Lower lobe of right lung (tissue), 2 donors: Measurements from ENCODE around the gene TWF1. TPM values are rescaled to one million over a fixed set of nuclear protein-coding genes. Genes with fewer than 3 reads are reported as not detected.
A peak's percentile ranks its signal among the peaks of the same experiment; 100 is the strongest.

Source experiments
- ATAC-seq, 2 donors: fragments of 200-7000 bp; cut with Tn5 transposase; one replicate each; pipeline ENCODE4 v1.9.1; 2020 to 2022; ENCODE audit warnings: mild to moderate bottlenecking in 2 of 2, moderate library complexity in 2 of 2
- DNase-seq: peaks from one replicate; pipeline ENCODE4 v3.0.0-alpha.2; 2020
- H3K27ac ChIP-seq: fragments of 200-600 bp; one replicate; pipeline ENCODE4 v1.8.0; 2022
- H3K27me3 ChIP-seq: fragments of 200-600 bp; one replicate; pipeline ENCODE4 v1.8.0; 2022; ENCODE audit warnings: low read depth
- H3K36me3 ChIP-seq: fragments of 200-600 bp; one replicate; pipeline ENCODE4 v1.8.0; 2022; ENCODE audit warnings: mild to moderate bottlenecking
- H3K4me1 ChIP-seq: fragments of 200-600 bp; one replicate; pipeline ENCODE4 v1.8.0; 2022
- H3K4me3 ChIP-seq: fragments of 200-600 bp; one replicate; pipeline ENCODE4 v1.8.0; 2022; ENCODE audit warnings: mild to moderate bottlenecking
- H3K9me3 ChIP-seq: fragments of 200-600 bp; one replicate; pipeline ENCODE4 v1.8.0; 2022
- intact Hi-C: fragments of 100-400 bp; cut with DNase I; formaldehyde crosslinking; loops from one replicate; pipeline ENCODE4 v1.11.0; 2022
- total RNA-seq: library from RNA; stranded (reverse); fragmentation: NEBNext Ultra II Directional; extraction: Animal tissue kit (Norgen Biotek cat#: 25700); gene quantifications from one replicate; pipeline ENCODE4 v1.2.1, GENCODE V29; 2021
- TF ChIP-seq, protein P1 (sequence below): fragments of 200-600 bp; IDR thresholded peaks from one replicate; pipeline ENCODE4 v1.8.0; 2022; ENCODE audit warnings: antibody characterized with exemption, mild to moderate bottlenecking
- donor health status: DM: no; HTN: yes; CAD: no; lungs with severe emphysema.

Gene TWF1
- total RNA-seq, 1 donor from 2014 or later: 60.6 TPM

DNA sequence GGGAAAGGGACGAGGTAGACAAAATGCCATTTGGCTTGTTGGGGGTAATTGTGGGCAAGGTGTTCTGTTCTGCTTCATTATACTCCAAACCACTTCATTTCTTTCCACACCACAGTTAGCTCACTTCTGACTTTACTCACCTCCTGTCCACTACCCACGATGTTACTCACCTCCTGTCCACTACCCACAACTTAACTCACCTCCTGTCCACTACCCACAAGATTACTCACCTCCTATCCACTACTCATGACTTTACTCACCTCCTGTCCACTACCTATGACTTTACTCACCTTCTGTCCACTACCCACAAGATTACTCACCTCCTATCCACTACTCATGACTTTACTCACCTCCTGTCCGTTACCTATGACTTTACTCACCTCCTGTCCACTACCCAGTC, 10.1 kb upstream of the TWF1 start:
- Histone ChIP-seq H3K36me3 (no peaks in the 10 kb centered on the region), H3K9me3 (no peaks in the 10 kb centered on the region), H3K27me3 (no peaks in the 10 kb centered on the region), H3K4me3 (no peak overlapping the region), H3K4me1 (no peaks in the 10 kb centered on the region), H3K27ac (no peak overlapping the region)
- intact Hi-C loops: no loop called here
- TF ChIP-seq, protein P1, sequence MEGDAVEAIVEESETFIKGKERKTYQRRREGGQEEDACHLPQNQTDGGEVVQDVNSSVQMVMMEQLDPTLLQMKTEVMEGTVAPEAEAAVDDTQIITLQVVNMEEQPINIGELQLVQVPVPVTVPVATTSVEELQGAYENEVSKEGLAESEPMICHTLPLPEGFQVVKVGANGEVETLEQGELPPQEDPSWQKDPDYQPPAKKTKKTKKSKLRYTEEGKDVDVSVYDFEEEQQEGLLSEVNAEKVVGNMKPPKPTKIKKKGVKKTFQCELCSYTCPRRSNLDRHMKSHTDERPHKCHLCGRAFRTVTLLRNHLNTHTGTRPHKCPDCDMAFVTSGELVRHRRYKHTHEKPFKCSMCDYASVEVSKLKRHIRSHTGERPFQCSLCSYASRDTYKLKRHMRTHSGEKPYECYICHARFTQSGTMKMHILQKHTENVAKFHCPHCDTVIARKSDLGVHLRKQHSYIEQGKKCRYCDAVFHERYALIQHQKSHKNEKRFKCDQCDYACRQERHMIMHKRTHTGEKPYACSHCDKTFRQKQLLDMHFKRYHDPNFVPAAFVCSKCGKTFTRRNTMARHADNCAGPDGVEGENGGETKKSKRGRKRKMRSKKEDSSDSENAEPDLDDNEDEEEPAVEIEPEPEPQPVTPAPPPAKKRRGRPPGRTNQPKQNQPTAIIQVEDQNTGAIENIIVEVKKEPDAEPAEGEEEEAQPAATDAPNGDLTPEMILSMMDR: no peak
- ATAC-seq: no peak
- no peak for DNase-seq

DNA sequence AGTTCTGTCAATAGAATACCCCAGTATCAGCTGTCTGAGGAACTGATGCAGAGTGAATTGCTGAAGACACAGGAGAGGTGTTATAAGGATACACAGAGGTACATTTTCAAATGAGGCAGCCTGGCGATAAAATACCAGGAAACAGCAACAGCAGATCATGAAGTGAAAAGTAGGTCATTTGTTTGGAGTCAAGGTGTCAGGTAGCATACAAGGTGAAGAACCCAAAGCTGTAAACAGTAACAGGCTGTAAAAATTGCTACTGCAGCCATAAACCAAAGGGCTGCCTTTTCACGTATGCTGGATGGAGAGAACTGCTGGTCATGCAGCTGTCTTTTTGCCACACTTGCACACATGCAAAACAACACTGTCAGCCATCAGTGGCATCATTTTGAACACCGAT, 9.3 kb upstream of the TWF1 start:
- ATAC-seq: no peak
- Histone ChIP-seq H3K4me1 (no peaks in the 10 kb centered on the region), H3K27ac (no peak overlapping the region), H3K4me3 (no peak overlapping the region), H3K27me3 (no peaks in the 10 kb centered on the region), H3K9me3 (no peaks in the 10 kb centered on the region), H3K36me3 (no peaks in the 10 kb centered on the region)
- intact Hi-C loops: no loop called here
- TF ChIP-seq, protein P1: no peak
- no peak for DNase-seq

DNA sequence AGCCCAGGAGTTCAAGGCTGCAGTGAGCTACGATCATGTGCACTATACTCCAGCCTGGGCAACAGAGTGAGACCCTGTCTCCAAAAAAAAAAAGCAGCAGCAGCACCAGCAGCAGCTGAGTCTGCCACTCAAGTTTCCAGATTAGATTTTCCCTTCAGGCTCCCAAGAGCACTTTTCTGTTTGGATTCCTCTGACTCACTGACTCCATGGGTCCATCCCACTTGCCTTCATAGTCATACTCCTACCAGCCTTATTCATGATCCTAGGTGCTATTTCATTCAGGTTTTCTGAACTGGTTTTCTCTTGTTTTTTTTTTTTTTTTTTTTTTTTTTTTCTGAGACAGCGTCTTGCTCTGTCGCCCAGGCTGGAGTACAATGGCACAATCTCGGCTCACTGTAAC, 6.8 kb upstream of the TWF1 start:
- intact Hi-C loops: no loop called here
- Histone ChIP-seq H3K9me3 (no peaks in the 10 kb centered on the region), H3K36me3 (no peaks in the 10 kb centered on the region), H3K4me1 (no peaks in the 10 kb centered on the region), H3K27ac (no peak overlapping the region), H3K27me3 (no peaks in the 10 kb centered on the region), H3K4me3 (no peak overlapping the region)
- no peak for ATAC-seq
- no peak for DNase-seq
- TF ChIP-seq, protein P1: no peak

DNA sequence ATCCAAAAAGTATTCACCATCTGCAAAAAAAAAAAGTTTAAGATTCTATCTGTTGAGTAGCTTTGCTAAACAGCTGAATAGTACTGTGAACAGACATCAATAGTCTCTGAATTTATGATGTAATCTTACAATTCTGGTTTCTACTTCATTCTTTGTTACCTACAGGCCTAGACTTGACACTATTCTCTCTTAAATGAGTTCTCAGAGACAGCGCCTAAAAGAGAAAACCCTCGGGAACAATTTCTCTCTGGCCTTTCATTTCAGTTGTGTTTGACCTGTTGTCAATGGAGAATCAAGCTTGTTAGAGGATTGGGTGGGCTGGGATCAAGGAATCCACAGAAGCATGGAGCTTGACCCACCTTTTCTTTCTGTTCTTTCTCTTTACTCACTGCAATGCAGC, 5.9 kb upstream of the TWF1 start:
- H3K27me3 ChIP-seq: no peaks in the 10 kb centered on the region
- no peak overlapping the region for H3K4me3 ChIP-seq
- intact Hi-C loops: no loop called here
- no peaks in the 10 kb centered on the region for H3K9me3 ChIP-seq
- no peak overlapping the region for H3K27ac ChIP-seq
- DNase-seq (no peak), ATAC-seq (no peak)
- no peaks in the 10 kb centered on the region for H3K36me3 ChIP-seq
- TF ChIP-seq, protein P1: no peak
- no peaks in the 10 kb centered on the region for H3K4me1 ChIP-seq

DNA sequence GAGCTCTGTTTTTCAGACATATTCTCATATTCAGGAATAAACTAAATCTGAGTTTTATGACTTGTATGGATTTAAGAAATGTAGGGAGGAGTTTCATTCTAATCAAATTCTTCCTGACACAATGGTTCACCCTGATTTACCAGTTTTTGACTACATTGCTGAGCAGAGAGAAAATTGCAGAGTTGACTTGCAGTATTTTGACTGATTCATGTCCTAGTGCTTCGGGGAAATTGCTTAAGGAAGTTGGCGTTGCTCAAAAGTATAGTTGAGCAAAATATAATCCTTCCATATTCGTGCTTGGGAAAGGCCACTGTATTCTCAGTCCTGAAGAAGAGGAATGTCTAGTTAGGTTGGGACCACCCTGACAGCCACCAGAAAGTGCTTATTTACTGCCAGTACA, 1.3 kb upstream of the TWF1 start:
- DNase-seq: no peak
- no peaks in the 10 kb centered on the region for H3K27me3 ChIP-seq
- intact Hi-C loops: no loop called here
- no peak for ATAC-seq
- TF ChIP-seq, protein P1: no peak
- no peaks in the 10 kb centered on the region for H3K9me3 ChIP-seq
- no peak overlapping the region for H3K27ac ChIP-seq
- H3K36me3 ChIP-seq: peaks cover 9% of the 10 kb centered on the region
- peaks cover 25% of the 10 kb centered on the region for H3K4me1 ChIP-seq
- no peak overlapping the region for H3K4me3 ChIP-seq

DNA sequence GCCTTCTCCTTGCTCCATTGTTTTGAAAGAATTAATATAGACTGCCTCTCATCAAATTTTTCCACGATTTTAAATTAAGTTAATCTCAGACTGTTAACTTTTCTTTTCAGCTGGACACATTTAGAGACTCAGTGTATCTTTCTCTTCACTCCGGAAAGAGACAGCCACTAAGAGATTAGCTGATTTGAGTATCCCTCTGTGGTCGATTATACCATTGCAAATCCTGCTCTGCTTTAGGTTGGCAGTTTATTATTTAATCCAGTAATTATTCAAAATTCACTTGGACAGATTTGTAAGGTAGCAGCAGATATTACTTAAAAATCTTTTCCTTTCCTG, 588 bp upstream of the TWF1 start:
- Histone ChIP-seq H3K36me3 (peaks cover 12% of the 10 kb centered on the region), H3K27me3 (no peaks in the 10 kb centered on the region), H3K4me3 (peak overlapping the region; percentile 84), H3K4me1 (peaks cover 25% of the 10 kb centered on the region), H3K27ac (peak overlapping the region; percentile 94), H3K9me3 (no peaks in the 10 kb centered on the region)
- intact Hi-C loops: no loop called here
- ATAC-seq: no peak
- TF ChIP-seq, protein P1: no peak
- no peak for DNase-seq
